Activated CD4-positive, alpha-beta T cell treated with anti-CD3 and anti-CD28 coated beads, Interleukin-2, amount 50 U/mL, for 48 hours (primary cell): ENCODE results near the gene TLE6.
A peak's percentile ranks its signal among the peaks of the same experiment; 100 is the strongest.
"Not testable (repeated sequence)": the region's sequence is repeated elsewhere in the genome, so short reads cannot be mapped to it uniquely, and the experiment has no call there.

ENCODE experiments used
- DNase-seq, 2 experiments: peaks; one replicate each; pipeline ENCODE4 v3.0.0-alpha.2; 2020

TLE6 gene

DNA sequence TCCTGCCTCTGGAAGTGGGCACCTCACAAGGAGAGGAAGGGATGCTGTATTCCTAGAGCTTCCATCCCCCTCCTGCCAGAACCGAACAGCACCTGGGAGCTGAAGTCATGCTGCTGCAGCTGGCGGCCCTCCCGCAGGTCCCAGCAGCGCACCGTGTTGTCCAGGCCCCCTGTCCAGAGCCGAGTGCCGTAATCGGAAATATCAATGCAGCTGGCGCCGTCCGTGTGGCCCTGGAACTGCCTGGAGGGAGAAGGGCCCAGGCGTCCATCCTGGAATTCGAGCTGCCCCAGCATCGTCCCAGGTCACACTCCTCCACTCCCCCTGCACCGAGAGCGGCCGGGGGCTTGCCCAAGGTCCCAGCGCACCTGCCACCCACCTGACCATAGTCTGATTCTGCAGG lies 28.0 kb downstream of the TLE6 start:
- DNase-seq: no peak

GRCh38 chr19:3006075-3006767 lies 28.9 kb downstream of the TLE6 start:
- peak in 1 of 2 experiments; percentile 25 for DNase-seq

- DNase-seq: no peak
Measured at GRCh38 chr19:3007975-3008374, 30.6 kb downstream of the TLE6 start.

- DNase-seq: no peak
Measured at GRCh38 chr19:3008994-3009393, 31.6 kb downstream of the TLE6 start.

DNA sequence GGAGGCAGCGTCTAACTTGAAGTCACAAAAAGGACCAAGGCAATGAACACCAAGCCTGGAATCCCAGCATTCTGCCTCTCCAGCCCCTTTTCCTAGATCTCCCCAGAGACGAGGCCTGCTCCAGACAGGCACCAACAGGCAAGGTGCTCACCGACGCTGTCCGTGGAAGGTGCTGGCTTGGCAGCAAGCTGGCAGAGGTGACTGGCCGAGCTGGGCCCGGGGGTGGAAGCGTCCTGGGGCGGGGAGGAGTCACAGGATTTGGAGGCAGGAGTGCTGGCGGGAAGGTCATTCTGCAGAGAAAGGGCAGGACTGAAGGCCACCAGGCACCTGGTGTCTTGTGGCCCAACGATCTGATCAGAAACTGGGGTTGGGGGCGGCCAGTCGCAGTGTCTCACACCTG lies 33.5 kb downstream of the TLE6 start:
- DNase-seq: no peak

DNA sequence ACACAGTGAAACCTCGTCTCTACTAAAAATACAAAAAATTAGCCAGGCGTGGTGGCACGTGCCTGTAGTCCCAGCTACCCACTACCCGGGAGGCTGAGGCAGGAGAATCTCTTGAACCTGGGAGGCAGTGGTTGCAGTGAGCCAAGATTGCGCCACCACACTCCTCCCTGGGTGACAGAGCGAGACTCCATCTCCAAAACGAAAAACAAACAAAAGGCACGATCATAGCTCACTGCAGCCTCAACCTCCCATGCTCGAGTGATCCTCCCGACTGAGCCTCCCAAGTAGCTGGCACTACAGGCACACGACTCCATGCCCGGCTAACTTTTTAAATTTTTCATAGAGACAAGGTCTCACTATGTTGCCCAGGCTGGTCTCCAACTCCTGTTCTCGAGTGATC lies 34.7 kb downstream of the TLE6 start:
- not testable (repeated sequence) for DNase-seq

DNA sequence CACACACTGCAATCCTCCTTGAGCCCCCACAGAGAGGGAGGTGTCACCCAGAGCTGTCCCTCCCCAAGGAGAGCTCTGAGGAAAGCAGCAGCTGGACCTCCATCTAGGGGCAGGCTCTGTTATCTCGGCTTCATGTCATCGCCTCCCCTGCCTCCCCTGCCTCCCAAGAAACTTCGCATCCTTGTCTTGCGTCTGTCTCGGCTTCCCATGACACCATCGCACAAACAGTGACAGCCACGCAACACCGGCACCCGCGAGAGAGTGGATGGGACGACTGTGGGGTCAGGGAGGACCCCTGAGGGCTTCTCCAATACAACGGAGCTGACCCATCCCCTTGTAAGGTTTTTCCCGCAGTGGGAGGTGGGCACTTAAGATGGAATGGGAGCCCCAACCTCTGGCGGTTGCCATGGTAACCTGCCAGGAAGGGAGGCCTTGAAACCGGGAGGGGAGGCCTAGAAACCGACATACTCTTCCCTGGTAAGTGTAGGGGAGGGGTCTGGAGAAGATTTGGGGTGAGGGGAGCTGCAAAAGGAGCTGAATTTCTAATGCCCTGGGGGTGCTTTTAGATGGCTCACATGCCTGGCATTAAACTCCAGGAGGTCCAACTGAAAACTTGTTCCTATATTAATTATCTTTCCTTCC lies 35.4 kb downstream of the TLE6 start:
- no peak for DNase-seq

DNA sequence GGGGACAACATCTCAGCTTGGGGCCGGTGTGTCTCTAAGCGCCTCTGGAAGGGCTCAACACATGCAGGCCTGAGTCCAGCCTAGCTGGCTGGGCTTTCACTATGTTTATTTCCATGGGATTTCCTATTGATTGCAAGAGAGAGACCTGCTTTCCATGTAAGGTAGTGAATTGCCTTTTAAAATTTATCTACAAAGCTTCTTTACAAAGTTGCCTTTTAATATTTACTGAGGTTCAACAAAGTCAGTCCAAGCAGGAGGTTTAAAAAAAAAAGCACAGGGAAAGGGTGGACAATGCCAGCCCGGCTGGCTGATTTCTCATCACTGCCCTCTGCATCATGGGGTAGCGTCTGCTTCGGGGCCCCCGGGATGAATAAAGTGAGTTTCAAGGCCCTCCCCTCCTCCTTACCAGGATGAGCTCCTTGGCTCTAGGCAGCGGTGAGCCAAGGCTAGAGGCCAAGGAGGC lies 35.9 kb downstream of the TLE6 start:
- DNase-seq: no peak

DNA sequence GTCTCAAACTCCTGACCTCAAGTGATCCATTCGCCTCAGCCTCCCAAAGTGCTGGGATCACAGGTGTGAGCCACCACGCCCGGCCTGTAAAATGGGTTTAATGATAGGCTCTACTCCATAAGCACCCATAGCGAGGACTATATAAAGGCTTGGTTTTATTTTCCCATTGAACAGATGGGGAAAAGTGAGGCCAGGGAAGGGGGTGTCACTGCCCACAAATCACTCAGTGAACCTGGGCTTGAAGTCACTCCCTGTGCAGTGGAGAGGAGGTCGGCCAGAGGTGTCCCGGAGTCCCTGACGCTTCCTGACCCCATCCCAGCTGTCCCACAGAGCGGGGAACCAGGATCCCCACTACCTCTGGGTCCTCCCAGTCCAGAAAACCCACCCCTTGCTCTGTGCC lies 36.8 kb downstream of the TLE6 start:
- DNase-seq: no peak

DNA sequence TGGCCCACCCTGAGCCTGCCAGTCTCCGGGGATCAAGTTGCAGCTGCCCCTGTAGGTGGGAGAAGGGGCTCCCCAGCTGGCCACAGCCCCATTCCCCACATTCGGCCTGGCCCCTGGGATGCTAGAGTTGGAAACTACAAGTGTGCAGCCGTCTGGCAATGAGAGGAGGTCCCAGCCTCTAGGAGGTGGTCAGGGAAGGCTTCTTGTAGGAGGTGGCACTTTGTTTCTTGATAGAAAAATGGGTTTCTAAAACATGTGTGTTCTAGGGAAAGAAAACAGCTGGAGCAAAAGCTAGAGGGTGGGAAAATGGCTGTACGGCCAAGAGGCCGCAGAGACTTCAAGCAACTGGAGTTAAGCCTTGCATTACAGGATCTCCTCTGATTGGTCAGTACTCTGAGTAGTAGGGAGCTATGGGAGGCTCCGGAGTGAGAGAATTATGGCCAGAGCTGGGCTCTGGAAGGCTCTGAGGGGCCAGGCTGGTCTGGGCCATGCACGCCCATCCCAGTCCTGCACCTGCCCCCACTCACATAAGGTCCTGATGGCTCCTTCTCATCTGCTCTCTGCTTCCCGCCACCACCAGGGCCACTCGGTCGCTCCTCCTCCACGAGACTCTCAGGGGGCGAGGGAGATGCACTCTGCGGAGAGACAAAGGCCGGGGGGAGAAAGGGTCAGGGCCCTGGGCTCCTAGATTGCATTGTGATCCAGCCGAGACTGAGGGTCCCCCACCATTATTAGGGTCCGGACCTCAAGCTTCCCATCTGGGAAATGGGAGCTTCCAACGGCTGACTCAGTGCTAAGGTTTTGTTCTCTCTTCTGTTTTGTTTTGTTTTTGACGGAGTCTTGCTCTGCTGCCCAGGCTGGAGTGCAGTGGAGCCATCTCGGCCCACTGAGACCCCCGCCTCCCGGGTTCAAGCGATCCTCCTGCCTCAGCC lies 38.0 kb downstream of the TLE6 start:
- no peak for DNase-seq

DNA sequence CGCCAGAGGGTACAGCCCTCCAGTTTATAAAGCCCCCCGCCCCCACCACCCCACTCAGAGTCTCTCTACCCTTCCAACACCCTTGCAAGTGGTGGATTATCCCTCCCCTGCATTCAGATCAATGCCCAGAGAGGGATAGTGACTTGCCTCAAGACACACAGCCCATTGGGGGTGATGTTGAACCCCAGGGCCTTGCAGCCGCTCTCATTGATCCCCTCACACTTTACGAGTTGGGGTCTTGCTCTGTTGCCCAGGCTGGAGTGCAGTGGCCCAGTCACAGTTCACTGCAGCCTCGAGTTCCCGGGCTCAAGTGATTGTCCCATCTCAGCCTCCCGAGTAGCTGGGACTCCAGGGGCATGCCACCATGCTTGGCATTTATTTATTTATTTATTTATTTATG lies 40.6 kb downstream of the TLE6 start:
- no peak for DNase-seq

GRCh38 chr19:3019211-3019854 lies 42.0 kb downstream of the TLE6 start:
- DNase-seq: no peak

DNA sequence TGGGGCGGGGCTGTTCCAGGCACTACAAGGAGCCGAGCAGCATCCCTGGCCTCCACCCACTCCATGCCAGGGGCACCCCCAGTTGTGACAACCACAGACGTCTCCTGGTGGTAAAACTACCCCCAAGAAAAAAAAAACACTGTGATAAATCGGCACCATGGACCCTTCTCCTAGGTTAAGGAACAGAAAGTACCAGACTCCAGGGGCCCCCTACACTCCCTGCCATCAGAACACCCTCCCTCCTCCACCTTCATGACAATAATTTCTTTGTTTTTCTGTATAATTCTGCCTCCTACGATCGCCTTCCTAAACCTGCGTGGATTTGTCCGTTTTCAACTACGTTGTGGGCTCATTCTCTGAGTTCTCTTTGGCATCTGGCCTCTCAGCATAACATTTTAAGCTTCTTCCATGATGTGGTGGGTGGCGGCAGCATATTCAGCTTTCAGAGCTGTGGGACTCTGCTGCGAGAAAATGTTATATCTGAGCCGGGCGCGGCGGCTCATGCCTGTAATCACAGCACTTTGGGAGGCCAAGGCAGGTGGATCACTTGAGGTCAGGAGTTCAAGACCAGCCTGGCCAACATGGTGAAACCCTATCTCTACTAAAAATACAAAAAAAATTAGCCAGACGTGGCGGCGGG lies 43.1 kb downstream of the TLE6 start:
- no peak for DNase-seq

- peak in 1 of 2 experiments; percentile 14 for DNase-seq
Measured at GRCh38 chr19:3024509-3024869, 47.1 kb downstream of the TLE6 start.

- no peak for DNase-seq
Measured at GRCh38 chr19:3024870-3025548, 47.6 kb downstream of the TLE6 start.

DNA sequence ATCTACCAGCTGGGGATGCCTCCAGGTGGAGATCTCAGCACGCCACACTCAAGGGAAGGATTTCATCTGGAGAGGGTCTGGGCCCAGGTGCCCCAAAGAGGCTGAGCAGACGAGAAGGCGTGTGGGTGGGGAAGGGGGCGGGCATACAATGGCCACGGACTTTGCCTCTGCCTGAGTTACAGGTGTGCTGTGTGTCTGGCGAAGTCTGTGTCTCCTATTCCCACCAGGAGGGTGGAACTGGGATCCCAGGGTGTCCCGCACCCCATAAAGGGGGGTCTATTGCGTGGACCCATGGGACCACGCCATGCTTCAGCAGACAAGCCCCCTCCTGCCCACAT lies 48.2 kb downstream of the TLE6 start:
- DNase-seq: no peak

- no peak for DNase-seq
Measured at GRCh38 chr19:3026768-3027167, 49.4 kb downstream of the TLE6 start.

GRCh38 chr19:3027292-3027691 lies 49.9 kb downstream of the TLE6 start:
- no peak for DNase-seq

DNA sequence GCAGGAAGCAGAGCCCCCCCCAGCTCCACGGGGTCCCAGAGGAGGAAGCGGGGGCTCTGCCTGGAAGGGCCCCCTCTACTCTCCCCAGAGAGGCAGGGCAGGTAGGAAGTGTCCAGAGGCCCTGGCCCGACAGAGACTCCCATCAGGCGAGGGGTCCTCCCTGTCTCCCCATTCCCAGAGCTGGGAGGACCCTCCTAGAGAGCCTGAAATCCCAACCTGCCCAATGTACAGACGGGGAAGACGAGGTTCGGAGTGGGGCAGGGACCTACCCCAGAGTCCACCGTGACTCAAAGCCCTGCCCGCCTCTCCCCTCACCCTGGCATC lies 50.6 kb downstream of the TLE6 start:
- no peak for DNase-seq

DNA sequence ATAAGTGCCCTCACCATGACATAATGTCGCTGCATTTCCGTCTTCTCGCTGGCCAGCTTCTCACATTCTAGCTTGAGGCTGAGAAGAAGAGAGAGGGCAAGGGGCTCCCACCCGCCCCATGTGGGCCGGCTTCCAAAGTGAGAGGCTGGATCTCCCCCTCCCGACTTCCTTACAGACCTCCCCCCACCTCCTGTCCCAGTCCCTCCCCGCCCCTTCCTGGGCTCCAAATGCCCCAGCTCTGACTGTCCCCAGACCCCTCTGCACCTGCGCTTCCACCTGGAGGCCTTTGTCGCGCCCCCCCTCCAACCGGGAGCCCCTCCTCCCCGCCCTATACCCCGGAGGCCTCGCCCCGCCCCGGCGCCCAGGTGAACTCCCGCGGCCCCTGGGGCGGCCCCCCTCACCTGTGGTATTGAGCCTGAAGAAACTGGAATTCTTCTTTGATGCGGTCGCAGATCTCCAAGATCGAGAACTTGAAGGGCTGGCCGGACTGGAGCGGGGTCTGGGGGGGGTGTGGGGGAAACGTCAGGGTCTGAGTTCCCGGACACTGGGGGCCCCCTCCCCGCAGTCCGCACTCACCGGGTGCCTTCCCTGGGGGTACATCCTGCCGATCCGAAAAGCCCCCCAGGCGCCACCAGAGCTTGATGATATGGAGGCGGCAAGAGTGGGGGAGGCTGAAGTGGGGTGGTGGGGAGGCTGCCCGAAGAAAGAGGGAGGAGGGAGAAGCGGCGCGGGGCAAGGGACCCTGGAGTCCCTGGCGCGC lies 51.1 kb downstream of the TLE6 start:
- no peak for DNase-seq

DNA sequence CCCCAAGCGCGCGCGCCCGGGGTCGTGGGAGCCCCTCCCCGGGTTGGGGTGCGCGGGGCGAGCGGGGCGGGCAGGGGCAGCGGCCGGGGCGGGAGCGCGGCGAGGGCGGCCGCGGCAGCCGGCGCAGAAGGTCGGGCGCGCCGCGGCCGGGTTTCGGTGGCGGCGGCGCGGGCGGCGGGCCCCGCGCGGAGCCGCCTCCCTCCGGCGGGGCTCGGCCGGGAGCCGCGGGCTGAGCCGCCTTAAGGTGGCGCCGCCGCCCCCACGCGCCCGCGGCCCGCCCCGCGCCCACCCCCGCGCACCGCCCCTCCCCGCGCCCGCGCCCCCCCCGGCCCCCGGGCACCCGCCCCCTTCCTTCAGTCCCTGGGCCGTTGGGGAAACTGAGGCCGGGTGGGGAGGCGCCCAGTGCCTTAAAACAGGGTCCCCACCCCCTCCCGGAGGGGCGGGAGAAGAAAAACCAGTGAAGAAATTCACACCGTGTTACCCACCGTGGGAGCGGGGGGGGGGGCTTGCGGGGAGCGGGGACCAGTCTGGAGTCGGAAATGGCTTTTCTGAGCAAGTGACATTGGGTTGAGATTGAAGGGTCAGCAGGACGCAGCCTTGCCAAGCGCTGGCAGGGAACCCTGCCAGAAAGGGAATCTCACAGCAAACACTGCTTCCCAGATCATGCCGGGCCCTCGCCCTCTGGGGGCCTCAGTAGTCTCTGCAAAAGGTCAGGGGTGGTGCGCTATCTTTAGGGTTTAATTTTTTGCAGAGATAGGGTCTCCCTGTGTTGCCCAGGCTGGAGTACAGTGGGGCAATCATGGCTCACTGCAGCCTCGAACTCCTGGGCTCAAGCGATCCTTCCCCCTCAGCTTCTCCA lies 51.9 kb downstream of the TLE6 start, which contains the start of gene TLE2:
Gene TLE2 (minus strand): TSS at position 216 of the 859 bp plus-strand sequence. CDS start 376 bp downstream, outside the sequence.
- no peak for DNase-seq
